Gastroesophageal sphincter (tissue), 4 donors: ENCODE measurements around the gene ZNF410. TPM values are rescaled to one million over a fixed set of nuclear protein-coding genes. Genes with fewer than 3 reads are reported as not detected.
"Not testable (repeated sequence)": the region's sequence is repeated elsewhere in the genome, so short reads cannot be mapped to it uniquely, and the experiment has no call there.

Experiments
- ATAC-seq: fragments of 150-250 bp; one replicate; pipeline ENCODE4 v1.9.1; 2016; ENCODE audit warnings: mild to moderate bottlenecking, moderate library complexity
- H3K27ac ChIP-seq, 4 donors: fragments of 200-600 bp; sonication (generic) in 3 of 4; 1 replicate in 3 of 4; 2 replicates in 1 of 4; pipeline ENCODE4 v1.5.1; 2016 to 2019
- H3K27me3 ChIP-seq: fragments of 200-600 bp; sonication (generic); one replicate; pipeline ENCODE4 v1.5.1; 2019
- H3K36me3 ChIP-seq, 2 donors: fragments of 200-600 bp; sonication (generic); one replicate each; pipeline ENCODE4 v1.5.1; 2019; ENCODE audit warnings: control low read depth in 1 of 2
- H3K4me1 ChIP-seq, 3 donors: fragments of 200-600 bp; sonication (generic); 1 replicate in 2 of 3; 2 replicates in 1 of 3; pipeline ENCODE4 v1.5.1; 2016 to 2019; ENCODE audit warnings: control low read depth in 2 of 3
- H3K4me3 ChIP-seq, 2 donors: fragments of 200-600 bp; sonication (generic); one replicate each; pipeline ENCODE4 v1.5.1; 2019; ENCODE audit warnings: mild to moderate bottlenecking in 1 of 2, moderate library complexity in 1 of 2
- H3K9me3 ChIP-seq, 3 donors: fragments of 200-600 bp; sonication (generic); one replicate each; pipeline ENCODE4 v1.5.1; 2017 to 2019; ENCODE audit warnings: control low read depth in 2 of 3
- CTCF ChIP-seq, 4 experiments: fragments of 200-600 bp in 2 of 4; fragments of 450-650 bp in 2 of 4; sonication (generic) in 1 of 4; IDR thresholded peaks; one replicate each; pipeline ENCODE4 v1.5.1; 2017 to 2019; ENCODE audit warnings: antibody characterized with exemption in 4 of 4, mild to moderate bottlenecking in 2 of 4, moderate library complexity in 2 of 4
- EP300 ChIP-seq: sonication (generic); formaldehyde crosslinking; IDR thresholded peaks from one replicate; pipeline ENCODE4 v1.6.1; 2017; ENCODE audit warnings: antibody characterized with exemption, mild to moderate bottlenecking
- POLR2A ChIP-seq, 2 donors: fragments of 450-650 bp; IDR thresholded peaks; one replicate each; pipeline ENCODE4 v1.6.1; 2017; ENCODE audit warnings: antibody characterized with exemption in 2 of 2, mild to moderate bottlenecking in 2 of 2, moderate library complexity in 1 of 2
- POLR2AphosphoS5 ChIP-seq: sonication (generic); formaldehyde crosslinking; IDR thresholded peaks from one replicate; pipeline ENCODE4 v1.6.1; 2017; ENCODE audit warnings: antibody characterized with exemption
- WGBS, 2 donors: methylation state at CpG; one replicate each; pipeline ENCODE4 v1.1.5; 2018; ENCODE audit warnings: low coverage in 1 of 2; 5-methylcytosine and 5-hydroxymethylcytosine counted together
- total RNA-seq, 4 donors: library from RNA; depleted of rRNA; stranded (reverse); fragments of >200 nt; gene quantifications; one replicate each; pipeline ENCODE4 v1.1.0, GENCODE V29; 2016

Gene ZNF410
- 10 to 100 TPM; 41.7 to 62.3 (median 52.5) TPM for total RNA-seq

- H3K9me3 ChIP-seq: no peaks in the 10 kb centered on the region
- peak within 1 kb of the TSS; percentile 88 for H3K4me3 ChIP-seq
- peaks cover 0 to 49% (median 7%) of the 10 kb centered on the region in 3 donors for H3K4me1 ChIP-seq
- ATAC-seq: peak; percentile 99
- H3K36me3 ChIP-seq: no peaks in the 10 kb centered on the region
- H3K27ac ChIP-seq: peak within 1 kb of the TSS; percentile 86 to 94 (median 92)
- WGBS, 2 donors: 0% methylated on average over 6 of the region's 65 CpGs; no CpG with 5 or more reads in 1 of the 2 donors
- TF ChIP-seq POLR2A (IDR thresholded peaks at IDR 0.05): peak; percentile 64 to 65
- no peak for TF ChIP-seq EP300
- peak; percentile 91 for TF ChIP-seq POLR2AphosphoS5
- TF ChIP-seq CTCF (IDR thresholded peaks at IDR 0.05): peak in 1 of 4 experiments; percentile 1
- H3K27me3 ChIP-seq: no peaks in the 10 kb centered on the region
Observed at GRCh38 chr14:73886449-73887317, at the start of gene ZNF410. Gene ZNF410, plus strand, starts transcription at chr14:73886859. Its CDS starts 5,317 bp downstream, at chr14:73892176.

- not testable (repeated sequence) for H3K4me3 ChIP-seq, H3K27me3 ChIP-seq, H3K9me3 ChIP-seq, ATAC-seq, H3K27ac ChIP-seq, H3K4me1 ChIP-seq, H3K36me3 ChIP-seq
- WGBS, 2 donors: 100% methylated on average over 2 of the region's 7 CpGs; no CpG with 5 or more reads in 1 of the 2 donors
Observed at GRCh38 chr14:73838293-73839034, 48.2 kb upstream of the ZNF410 start.

GRCh38 chr14:73842201-73842600 is 44.5 kb upstream of the ZNF410 start:
- no peak for ATAC-seq
- TF ChIP-seq CTCF (IDR thresholded peaks at IDR 0.05) (no peak), EP300 (no peak), POLR2A (IDR thresholded peaks at IDR 0.05) (no peak), POLR2AphosphoS5 (no peak)
- WGBS, 2 donors: 100% methylated on average over 1 of the region's 1 CpG

GRCh38 chr14:73842851-73843250 is 43.8 kb upstream of the ZNF410 start:
- TF ChIP-seq POLR2AphosphoS5: no peak
- TF ChIP-seq EP300: no peak
- TF ChIP-seq CTCF (IDR thresholded peaks at IDR 0.05): no peak
- TF ChIP-seq POLR2A (IDR thresholded peaks at IDR 0.05): no peak
- no peaks in the 10 kb centered on the region for H3K4me1 ChIP-seq
- no peak for ATAC-seq
- H3K4me3 ChIP-seq: no peak overlapping the region
- H3K27me3 ChIP-seq: no peaks in the 10 kb centered on the region
- no peak overlapping the region for H3K27ac ChIP-seq
- H3K36me3 ChIP-seq: no peaks in the 10 kb centered on the region
- H3K9me3 ChIP-seq: no peaks in the 10 kb centered on the region
- 72% methylated on average over 2 of the region's 2 CpGs; no CpG with 5 or more reads in 1 of the 2 donors for WGBS, 2 donors

More at GRCh38 chr14:73842201-73842600, 44.5 kb upstream of the ZNF410 start:
- H3K27ac ChIP-seq: no peak overlapping the region
- H3K4me1 ChIP-seq: no peaks in the 10 kb centered on the region
- H3K36me3 ChIP-seq: no peaks in the 10 kb centered on the region
- no peak overlapping the region for H3K4me3 ChIP-seq
- H3K27me3 ChIP-seq: no peaks in the 10 kb centered on the region
- no peaks in the 10 kb centered on the region for H3K9me3 ChIP-seq

GRCh38 chr14:73843296-73843695 is 43.4 kb upstream of the ZNF410 start:
- Histone ChIP-seq H3K4me3 (no peak overlapping the region), H3K4me1 (no peaks in the 10 kb centered on the region), H3K27me3 (no peaks in the 10 kb centered on the region), H3K36me3 (no peaks in the 10 kb centered on the region), H3K9me3 (no peaks in the 10 kb centered on the region), H3K27ac (no peak overlapping the region)
- TF ChIP-seq POLR2A (IDR thresholded peaks at IDR 0.05): no peak
- TF ChIP-seq POLR2AphosphoS5: no peak
- no peak for TF ChIP-seq CTCF (IDR thresholded peaks at IDR 0.05)
- TF ChIP-seq EP300: no peak
- 0% methylated on average over 1 of the region's 2 CpGs; no CpG with 5 or more reads in 1 of the 2 donors for WGBS, 2 donors
- ATAC-seq: no peak
